ENCODE results near the gene UPK1A. TPM values are rescaled to one million over a fixed set of nuclear protein-coding genes. Genes with fewer than 3 reads are reported as not detected.

Gene UPK1A
- total and polyA plus RNA-seq, 8 donors: 0.18 to 0.48 (median 0.30) TPM; not detected in 4

- Histone ChIP-seq H3K4me1 (peaks cover 4 to 21% of the 10 kb centered on the region in 2 donors), H3K27me3 (no peaks in the 10 kb centered on the region), H3K27ac (no peak overlapping the region), H3K9me3 (no peaks in the 10 kb centered on the region), H3K36me3 (peaks cover 0 to 84% of the 10 kb centered on the region in 2 donors), H3K4me3 (no peak overlapping the region)
- intact Hi-C loops (cut with DNase I): no loop called here
- DNase-seq (peak in 1 of 4 donors; percentile 80), ATAC-seq (no peak)
- no peak for TF ChIP-seq CTCF (IDR thresholded peaks at IDR 0.05)
Measured at GRCh38 chr19:35633727-35634440, 32.4 kb upstream of the UPK1A start.

GRCh38 chr19:35636651-35637050 is 29.7 kb upstream of the UPK1A start:
- no peak for TF ChIP-seq CTCF (IDR thresholded peaks at IDR 0.05)
- H3K27ac ChIP-seq: no peak overlapping the region
- H3K4me1 ChIP-seq: peaks cover 0 to 5% of the 10 kb centered on the region in 2 donors
- H3K4me3 ChIP-seq: no peak overlapping the region
- no peaks in the 10 kb centered on the region for H3K9me3 ChIP-seq
- no peak for ATAC-seq
- H3K36me3 ChIP-seq: peaks cover 0 to 68% of the 10 kb centered on the region in 2 donors
- DNase-seq: no peak
- no peaks in the 10 kb centered on the region for H3K27me3 ChIP-seq
- intact Hi-C loops (cut with DNase I): no loop called here

DNA sequence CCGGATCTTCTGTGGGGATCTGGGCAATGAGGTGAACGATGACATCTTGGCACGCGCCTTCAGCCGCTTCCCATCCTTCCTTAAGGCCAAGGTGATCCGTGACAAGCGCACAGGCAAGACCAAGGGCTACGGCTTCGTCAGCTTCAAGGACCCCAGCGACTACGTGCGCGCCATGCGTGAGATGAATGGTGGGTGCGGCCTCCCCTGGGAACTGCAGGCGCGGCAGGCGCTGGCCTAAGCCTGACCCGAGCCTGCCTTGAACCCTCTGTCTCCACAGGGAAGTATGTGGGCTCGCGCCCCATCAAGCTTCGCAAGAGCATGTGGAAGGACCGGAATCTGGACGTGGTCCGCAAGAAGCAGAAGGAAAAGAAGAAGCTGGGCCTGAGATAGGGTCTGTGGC is 29.2 kb upstream of the UPK1A start:
- ATAC-seq (no peak), DNase-seq (no peak)
- peaks cover 0 to 11% of the 10 kb centered on the region in 2 donors for H3K4me1 ChIP-seq
- no peak overlapping the region for H3K27ac ChIP-seq
- H3K4me3 ChIP-seq: no peak overlapping the region
- no peaks in the 10 kb centered on the region for H3K27me3 ChIP-seq
- H3K9me3 ChIP-seq: no peaks in the 10 kb centered on the region
- intact Hi-C loops (cut with DNase I): no loop called here
- no peak for TF ChIP-seq CTCF (IDR thresholded peaks at IDR 0.05)
- H3K36me3 ChIP-seq: peaks cover 0 to 63% of the 10 kb centered on the region in 2 donors

DNA sequence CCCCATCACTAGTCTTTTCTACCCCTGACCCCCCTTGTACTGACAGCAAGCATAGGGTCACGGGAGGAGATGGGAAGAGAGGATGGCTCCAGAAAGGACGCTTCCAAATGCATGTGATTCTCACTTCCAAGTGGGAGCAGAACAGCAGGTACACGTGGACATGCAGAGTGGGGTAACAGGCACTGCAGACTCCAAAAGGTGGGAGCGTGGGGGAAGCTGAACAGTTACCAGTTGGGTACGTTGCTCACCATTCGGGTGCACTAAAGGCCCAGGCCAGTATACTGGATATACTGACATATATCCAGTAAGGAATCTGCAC is 27.0 kb upstream of the UPK1A start:
- Histone ChIP-seq H3K27me3 (no peaks in the 10 kb centered on the region), H3K27ac (no peak overlapping the region), H3K36me3 (peaks cover 0 to 42% of the 10 kb centered on the region in 2 donors), H3K4me3 (no peak overlapping the region), H3K4me1 (peaks cover 0 to 23% of the 10 kb centered on the region in 2 donors), H3K9me3 (no peaks in the 10 kb centered on the region)
- intact Hi-C loops (cut with DNase I): no loop called here
- DNase-seq (no peak), ATAC-seq (no peak)
- TF ChIP-seq CTCF (IDR thresholded peaks at IDR 0.05): no peak

DNA sequence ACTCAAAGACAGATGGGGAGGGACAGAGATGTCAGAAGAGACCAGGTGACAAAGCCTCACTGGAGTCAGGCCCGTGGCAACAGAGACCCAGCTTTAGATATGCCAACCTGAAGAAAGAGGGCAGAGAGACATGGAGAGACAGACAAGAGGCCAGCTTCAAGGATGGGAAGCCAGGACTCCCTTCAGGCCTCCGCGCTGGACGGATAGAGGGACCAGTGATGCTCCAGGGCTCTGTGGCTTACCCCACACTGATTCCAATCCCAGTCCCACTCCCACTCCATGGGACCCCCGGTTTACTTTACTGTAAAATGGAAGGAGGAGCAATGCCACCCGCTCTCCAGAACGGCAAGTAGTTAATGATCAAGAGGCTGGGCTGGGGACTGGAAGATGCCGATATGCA is 26.5 kb upstream of the UPK1A start:
- peaks cover 2 to 28% of the 10 kb centered on the region in 2 donors for H3K4me1 ChIP-seq
- H3K27ac ChIP-seq: no peak overlapping the region
- H3K27me3 ChIP-seq: no peaks in the 10 kb centered on the region
- no peak overlapping the region for H3K4me3 ChIP-seq
- DNase-seq: no peak
- H3K36me3 ChIP-seq: peaks cover 0 to 36% of the 10 kb centered on the region in 2 donors
- no peak for TF ChIP-seq CTCF (IDR thresholded peaks at IDR 0.05)
- no peaks in the 10 kb centered on the region for H3K9me3 ChIP-seq
- ATAC-seq: no peak
- intact Hi-C loops (cut with DNase I): no loop called here
